DOHH2 (cell line): ENCODE measurements around the gene IARS2.

Experiments
- H3F3A ChIP-seq: fragments of 200-600 bp; sonication (generic), shearing (Covaris generic); 2 replicates; pipeline ENCODE4 v1.6.0; 2016; ENCODE audit warnings: antibody characterized with exemption, mild to moderate bottlenecking; ENCODE audit not compliant: control insufficient read depth, insufficient read depth
- H3K27ac ChIP-seq: fragments of 200-600 bp; sonication (generic); 2 replicates; pipeline ENCODE4 v1.5.1; 2014; ENCODE audit warnings: low read depth, mild to moderate bottlenecking, low read length, moderate library complexity
- H3K27me3 ChIP-seq: fragments of 200-600 bp; sonication (generic); 2 replicates; pipeline ENCODE4 v1.6.1; 2014; ENCODE audit warnings: mild to moderate bottlenecking, low read length, mixed read lengths; ENCODE audit not compliant: control insufficient read depth
- H3K36me3 ChIP-seq: fragments of 200-600 bp; sonication (generic); 2 replicates; pipeline ENCODE4 v1.6.1; 2014; ENCODE audit warnings: mild to moderate bottlenecking, low read length, moderate library complexity, mixed read lengths; ENCODE audit not compliant: control insufficient read depth
- H3K4me1 ChIP-seq: fragments of 200-600 bp; sonication (generic); 2 replicates; pipeline ENCODE4 v1.6.1; 2014; ENCODE audit warnings: mild to moderate bottlenecking, low read length, mixed read lengths; ENCODE audit not compliant: control insufficient read depth
- H3K4me2 ChIP-seq: fragments of 200-600 bp; sonication (generic); 2 replicates; pipeline ENCODE4 v1.6.0; 2014; ENCODE audit warnings: mild to moderate bottlenecking, low read length, moderate library complexity
- H3K4me3 ChIP-seq: fragments of 200-600 bp; sonication (generic); 2 replicates; pipeline ENCODE4 v1.5.1; 2014; ENCODE audit warnings: mild to moderate bottlenecking, low read length, mixed read lengths
- H3K79me2 ChIP-seq: fragments of 200-600 bp; sonication (generic); 2 replicates; pipeline ENCODE4 v1.6.1; 2014; ENCODE audit warnings: mild to moderate bottlenecking, low read length, mixed read lengths; ENCODE audit not compliant: control insufficient read depth
- H3K9me2 ChIP-seq: fragments of 200-600 bp; sonication (generic); replicated peaks from 2 replicates; pipeline ENCODE4 v1.6.1; 2014; ENCODE audit warnings: mild to moderate bottlenecking, low read length, mixed read lengths; ENCODE audit not compliant: control insufficient read depth
- H3K9me3 ChIP-seq: fragments of 200-600 bp; sonication (generic); 2 replicates; pipeline ENCODE4 v1.6.1; 2014; ENCODE audit warnings: antibody characterized with exemption, low read length, mixed read lengths; ENCODE audit not compliant: control insufficient read depth, insufficient read depth
- H4K20me1 ChIP-seq: fragments of 200-600 bp; sonication (generic); 2 replicates; pipeline ENCODE4 v1.6.0; 2014; ENCODE audit warnings: low read depth, mild to moderate bottlenecking, antibody characterized with exemption, low read length, moderate library complexity; ENCODE audit not compliant: control insufficient read depth, insufficient read depth
- CTCF ChIP-seq: fragments of 200-600 bp; sonication (generic); IDR thresholded peaks from one replicate; pipeline ENCODE4 v1.5.1; 2014; ENCODE audit warnings: antibody characterized with exemption, mild to moderate bottlenecking, low read depth, low read length; ENCODE audit not compliant: poor library complexity, severe bottlenecking
- EZH2phosphoT487 ChIP-seq: fragments of 200-600 bp; sonication (generic); IDR thresholded peaks from 2 replicates; pipeline ENCODE4 v1.6.1; 2017; ENCODE audit warnings: borderline replicate concordance, mild to moderate bottlenecking, antibody characterized with exemption, low read length, moderate library complexity, mixed read lengths

Gene IARS2

GRCh38 chr1:220046052-220046930, 47.6 kb upstream of the IARS2 start, which contains the start of gene EPRS1:
EPRS1 (minus strand) TSS chr1:220046505; CDS start chr1:220046388, 117 bp downstream.
- Histone ChIP-seq H4K20me1 (no peaks in the 10 kb centered on the region; the same call in 1 of the 2 replicates), H3K79me2 (peaks cover 59% of the 10 kb centered on the region), H3K9me3 (no peaks in the 10 kb centered on the region)

GRCh38 chr1:220056374-220056773, 37.6 kb upstream of the IARS2 start:
- no peak overlapping the region for H3K27ac ChIP-seq
- no peak for TF ChIP-seq CTCF
- TF ChIP-seq EZH2phosphoT487: no peak
- no peaks in the 10 kb centered on the region for H3K9me2 ChIP-seq

More at GRCh38 chr1:220046052-220046930, 47.6 kb upstream of the IARS2 start, which contains the start of gene EPRS1:
- H3K27ac ChIP-seq: peak within 1 kb of the TSS; percentile 66
- no peaks in the 10 kb centered on the region for H3K27me3 ChIP-seq
- no peaks in the 10 kb centered on the region for H3K9me2 ChIP-seq
- peaks cover 22% of the 10 kb centered on the region for H3K36me3 ChIP-seq
- peak within 1 kb of the TSS; percentile 67 for H3K4me2 ChIP-seq
- H3F3A ChIP-seq: peaks cover 3% of the 10 kb centered on the region; the same call in 1 of the 2 replicates
- H3K4me3 ChIP-seq: peak within 1 kb of the TSS; percentile 97
- H3K4me1 ChIP-seq: peaks cover 26% of the 10 kb centered on the region
- TF ChIP-seq CTCF (peak; percentile 25), EZH2phosphoT487 (no peak)

GRCh38 chr1:220060876-220061275, 33.1 kb upstream of the IARS2 start:
- no peaks in the 10 kb centered on the region for H3K27me3 ChIP-seq
- peaks cover 78% of the 10 kb centered on the region for H3K36me3 ChIP-seq
- H3F3A ChIP-seq: no peaks in the 10 kb centered on the region
- H4K20me1 ChIP-seq: no peaks in the 10 kb centered on the region
- H3K4me3 ChIP-seq: no peak overlapping the region
- H3K9me3 ChIP-seq: no peaks in the 10 kb centered on the region
- no peak overlapping the region for H3K4me2 ChIP-seq
- no peaks in the 10 kb centered on the region for H3K9me2 ChIP-seq
- TF ChIP-seq CTCF (no peak), EZH2phosphoT487 (no peak)
- no peak overlapping the region for H3K27ac ChIP-seq
- no peaks in the 10 kb centered on the region for H3K79me2 ChIP-seq
- H3K4me1 ChIP-seq: no peaks in the 10 kb centered on the region

More at GRCh38 chr1:220056374-220056773, 37.6 kb upstream of the IARS2 start:
- H3K4me1 ChIP-seq: no peaks in the 10 kb centered on the region
- H3K9me3 ChIP-seq: no peaks in the 10 kb centered on the region
- H3K79me2 ChIP-seq: no peaks in the 10 kb centered on the region
- H3K4me3 ChIP-seq: no peak overlapping the region
- H4K20me1 ChIP-seq: no peaks in the 10 kb centered on the region
- H3K4me2 ChIP-seq: no peak overlapping the region
- peaks cover 52% of the 10 kb centered on the region for H3K36me3 ChIP-seq
- no peaks in the 10 kb centered on the region for H3K27me3 ChIP-seq
- peaks cover 8% of the 10 kb centered on the region for H3F3A ChIP-seq
